ENCODE results near the gene GPR137.
A peak's percentile ranks its signal among the peaks of the same experiment; 100 is the strongest.
"Not testable (repeated sequence)": the region's sequence is repeated elsewhere in the genome, so short reads cannot be mapped to it uniquely, and the experiment has no call there.

DNA sequence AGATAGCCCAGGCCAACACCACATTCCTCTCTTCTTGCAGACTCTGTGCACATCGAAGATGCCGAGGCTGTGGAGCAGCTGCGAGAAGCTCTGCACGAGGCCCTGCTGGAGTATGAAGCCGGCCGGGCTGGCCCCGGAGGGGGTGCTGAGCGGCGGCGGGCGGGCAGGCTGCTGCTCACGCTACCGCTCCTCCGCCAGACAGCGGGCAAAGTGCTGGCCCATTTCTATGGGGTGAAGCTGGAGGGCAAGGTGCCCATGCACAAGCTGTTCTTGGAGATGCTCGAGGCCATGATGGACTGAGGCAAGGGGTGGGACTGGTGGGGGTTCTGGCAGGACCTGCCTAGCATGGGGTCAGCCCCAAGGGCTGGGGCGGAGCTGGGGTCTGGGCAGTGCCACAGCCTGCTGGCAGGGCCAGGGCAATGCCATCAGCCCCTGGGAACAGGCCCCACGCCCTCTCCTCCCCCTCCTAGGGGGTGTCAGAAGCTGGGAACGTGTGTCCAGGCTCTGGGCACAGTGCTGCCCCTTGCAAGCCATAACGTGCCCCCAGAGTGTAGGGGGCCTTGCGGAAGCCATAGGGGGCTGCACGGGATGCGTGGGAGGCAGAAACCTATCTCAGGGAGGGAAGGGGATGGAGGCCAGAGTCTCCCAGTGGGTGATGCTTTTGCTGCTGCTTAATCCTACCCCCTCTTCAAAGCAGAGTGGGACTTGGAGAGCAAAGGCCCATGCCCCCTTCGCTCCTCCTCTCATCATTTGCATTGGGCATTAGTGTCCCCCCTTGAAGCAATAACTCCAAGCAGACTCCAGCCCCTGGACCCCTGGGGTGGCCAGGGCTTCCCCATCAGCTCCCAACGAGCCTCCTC is 30.2 kb downstream of the GPR137 start:
- TF ChIP-seq POLR2AphosphoS5 (IDR thresholded peaks at IDR 0.05; ENCODE audit: borderline replicate concordance, low read depth, low read length), result peak; percentile 10; the same call in 1 of the 2 replicates
- not testable (repeated sequence) for TF ChIP-seq EZH2 (IDR thresholded peaks at IDR 0.05); FOXP2 (optimal IDR thresholded peaks at IDR 0.05; ENCODE audit: control extremely low read depth, extremely low read length, insufficient read depth)

Measured in SK-N-MC (cell line).